Smooth muscle cell (in vitro differentiated cells): Measurements from ENCODE around the gene CCDC78. TPM values are rescaled to one million over a fixed set of nuclear protein-coding genes. Genes with fewer than 3 reads are reported as not detected.

Source experiments
- DNase-seq: peaks from one replicate; lab custom pipeline; 2025; ENCODE audit not compliant: unreplicated experiment; lab: John Stamatoyannopoulos, UW
- H2AFZ ChIP-seq: fragments of 200-600 bp; sonication (generic); 2 replicates; pipeline ENCODE4 v1.6.0; 2016; ENCODE audit warnings: antibody characterized with exemption, low read depth, mild to moderate bottlenecking
- H3F3A ChIP-seq: fragments of 200-600 bp; sonication (generic); 2 replicates; pipeline ENCODE4 v1.6.0; 2017; ENCODE audit warnings: antibody characterized with exemption, low read depth
- H3K27ac ChIP-seq: fragments of 200-600 bp; sonication (generic); 2 replicates; pipeline ENCODE4 v1.5.1; 2016; ENCODE audit warnings: low read depth, mild to moderate bottlenecking
- H3K27me3 ChIP-seq: fragments of 200-600 bp; sonication (generic); 2 replicates; pipeline ENCODE4 v1.6.1; 2016; ENCODE audit warnings: low read depth, mild to moderate bottlenecking
- H3K36me3 ChIP-seq: fragments of 200-600 bp; sonication (generic); 2 replicates; pipeline ENCODE4 v1.5.1; 2016; ENCODE audit warnings: low read depth
- H3K4me1 ChIP-seq: fragments of 200-600 bp; sonication (generic); 2 replicates; pipeline ENCODE4 v1.5.1; 2016; ENCODE audit warnings: low read depth
- H3K4me2 ChIP-seq: fragments of 200-600 bp; sonication (generic); 2 replicates; pipeline ENCODE4 v1.6.0; 2016; ENCODE audit warnings: mild to moderate bottlenecking
- H3K4me3 ChIP-seq: fragments of 200-600 bp; sonication (generic); 2 replicates; pipeline ENCODE4 v1.5.1; 2016; ENCODE audit warnings: mild to moderate bottlenecking
- H3K79me2 ChIP-seq: fragments of 200-600 bp; sonication (generic); 2 replicates; pipeline ENCODE4 v1.6.0; 2016; ENCODE audit warnings: low read depth, mild to moderate bottlenecking
- H3K9ac ChIP-seq: fragments of 200-600 bp; sonication (generic); 2 replicates; pipeline ENCODE4 v1.6.0; 2016; ENCODE audit warnings: low read depth
- H3K9me3 ChIP-seq: fragments of 200-600 bp; sonication (generic); replicated peaks from 2 replicates; pipeline ENCODE4 v1.5.1; 2016; ENCODE audit warnings: low read depth
- H4K20me1 ChIP-seq: fragments of 200-600 bp; sonication (generic); 2 replicates; pipeline ENCODE4 v1.6.0; 2016; ENCODE audit warnings: low read depth
- WGBS: methylation state at CpG from one replicate; pipeline ENCODE4 v1.1.7; 2016; ENCODE audit warnings: low lambda C conversion rate; 5-methylcytosine and 5-hydroxymethylcytosine counted together
- polyA plus RNA-seq: library from polyadenylated mRNA; unstranded; fragments of >200 nt; fragmentation: Nextera tagmentation; extraction: Ambion mirVana; gene quantifications from 2 replicates; pipeline ENCODE4 v1.2.1, GENCODE V29; 2016
- total RNA-seq: library from RNA; depleted of rRNA; stranded (reverse); fragments of >200 nt; gene quantifications from 2 replicates; pipeline ENCODE4 v1.2.3, GENCODE V29; 2014
- TF ChIP-seq, protein P1 (sequence below): fragments of 200-600 bp; sonication (generic); IDR thresholded peaks from 2 replicates; pipeline ENCODE4 v1.5.1; 2017; ENCODE audit warnings: borderline replicate concordance, mild to moderate bottlenecking, antibody characterized with exemption; ENCODE audit not compliant: insufficient read depth, poor library complexity, severe bottlenecking

Gene CCDC78
- total and polyA plus RNA-seq, 2 experiments from 2014 or later, result 2.8 to 3.4 TPM

DNA sequence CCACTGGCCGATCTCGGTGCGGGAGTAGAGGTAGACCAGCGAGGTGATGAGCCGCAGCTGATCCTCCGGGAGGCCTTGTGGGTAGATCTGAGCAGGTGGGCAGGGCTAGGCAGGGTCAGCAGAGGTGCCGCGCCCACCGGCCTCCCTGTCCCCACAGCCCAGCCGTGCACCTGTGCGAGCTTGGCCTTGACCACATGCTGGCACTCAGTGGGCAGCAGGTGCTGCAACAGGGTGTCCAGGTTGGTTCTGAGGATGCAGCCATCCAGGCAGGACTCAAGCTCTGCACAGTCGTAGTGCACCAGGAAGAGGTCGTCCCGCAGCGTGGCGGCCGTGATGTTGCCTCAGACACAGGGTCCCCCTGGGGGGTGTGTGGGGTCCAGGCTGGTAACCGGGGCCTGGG lies 46.7 kb upstream of the CCDC78 start:
- H3K9ac ChIP-seq, result no peak overlapping the region
- no peaks in the 10 kb centered on the region for H4K20me1 ChIP-seq
- no peaks in the 10 kb centered on the region for H3K79me2 ChIP-seq
- no peaks in the 10 kb centered on the region for H3K36me3 ChIP-seq
- H3F3A ChIP-seq, result no peaks in the 10 kb centered on the region
- TF ChIP-seq, protein P1, sequence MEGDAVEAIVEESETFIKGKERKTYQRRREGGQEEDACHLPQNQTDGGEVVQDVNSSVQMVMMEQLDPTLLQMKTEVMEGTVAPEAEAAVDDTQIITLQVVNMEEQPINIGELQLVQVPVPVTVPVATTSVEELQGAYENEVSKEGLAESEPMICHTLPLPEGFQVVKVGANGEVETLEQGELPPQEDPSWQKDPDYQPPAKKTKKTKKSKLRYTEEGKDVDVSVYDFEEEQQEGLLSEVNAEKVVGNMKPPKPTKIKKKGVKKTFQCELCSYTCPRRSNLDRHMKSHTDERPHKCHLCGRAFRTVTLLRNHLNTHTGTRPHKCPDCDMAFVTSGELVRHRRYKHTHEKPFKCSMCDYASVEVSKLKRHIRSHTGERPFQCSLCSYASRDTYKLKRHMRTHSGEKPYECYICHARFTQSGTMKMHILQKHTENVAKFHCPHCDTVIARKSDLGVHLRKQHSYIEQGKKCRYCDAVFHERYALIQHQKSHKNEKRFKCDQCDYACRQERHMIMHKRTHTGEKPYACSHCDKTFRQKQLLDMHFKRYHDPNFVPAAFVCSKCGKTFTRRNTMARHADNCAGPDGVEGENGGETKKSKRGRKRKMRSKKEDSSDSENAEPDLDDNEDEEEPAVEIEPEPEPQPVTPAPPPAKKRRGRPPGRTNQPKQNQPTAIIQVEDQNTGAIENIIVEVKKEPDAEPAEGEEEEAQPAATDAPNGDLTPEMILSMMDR, result no peak
- H3K4me2 ChIP-seq, result no peak overlapping the region
- H3K27me3 ChIP-seq, result no peaks in the 10 kb centered on the region
- H3K9me3 ChIP-seq, result no peaks in the 10 kb centered on the region
- no peaks in the 10 kb centered on the region for H3K4me1 ChIP-seq
- H3K4me3 ChIP-seq, result no peak overlapping the region
- DNase-seq, result no peak
- no peak overlapping the region for H2AFZ ChIP-seq
- WGBS, result 92% methylated on average over 18 of the region's 18 CpGs
- H3K27ac ChIP-seq, result no peak overlapping the region

DNA sequence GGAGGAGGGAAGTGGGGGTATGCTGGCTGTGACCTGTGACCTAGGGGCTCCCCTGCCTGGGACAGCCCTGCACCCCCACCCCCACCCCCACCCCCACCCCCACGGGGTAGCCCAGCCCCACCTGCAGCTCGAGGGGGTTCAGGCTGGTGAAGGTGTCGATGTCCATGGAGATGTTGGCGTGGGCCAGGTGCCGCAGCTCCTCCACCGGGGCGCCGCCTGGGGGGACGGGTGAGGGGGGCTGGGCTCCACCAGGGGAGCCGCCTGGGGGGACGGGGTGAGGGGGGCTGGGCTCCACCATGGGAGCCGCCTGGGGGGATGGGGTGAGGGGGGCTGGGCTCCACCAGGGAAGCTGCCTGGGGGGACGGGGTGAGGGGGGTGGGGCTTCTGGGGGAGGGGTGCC lies 44.2 kb upstream of the CCDC78 start:
- H3K4me2 ChIP-seq, result no peak overlapping the region

DNA sequence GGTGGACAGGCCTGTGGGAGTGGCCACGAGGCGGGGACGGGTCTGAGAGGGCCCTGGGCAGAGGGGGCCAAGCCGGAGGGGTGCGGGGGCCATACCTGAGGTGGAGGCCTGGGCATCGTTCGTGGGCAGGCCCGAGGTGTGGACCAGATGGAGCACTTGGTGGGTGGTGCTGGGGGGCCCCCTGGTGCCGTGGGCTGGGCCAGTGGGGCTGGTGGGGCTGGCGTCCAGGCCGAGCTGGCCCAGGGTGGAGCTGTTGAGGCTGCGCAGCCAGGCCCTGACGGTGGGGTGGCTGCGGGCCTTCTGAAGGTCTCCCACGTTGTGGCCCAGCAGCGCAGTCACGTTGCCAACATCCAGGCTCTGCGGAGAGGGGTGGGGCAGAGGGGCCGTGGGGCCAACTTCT lies 43.7 kb upstream of the CCDC78 start:
- Histone ChIP-seq H3K4me1 (no peaks in the 10 kb centered on the region), H3K9ac (no peak overlapping the region), H3K9me3 (no peaks in the 10 kb centered on the region), H3K36me3 (no peaks in the 10 kb centered on the region), H3K79me2 (no peaks in the 10 kb centered on the region), H3K27ac (no peak overlapping the region), H3K27me3 (no peaks in the 10 kb centered on the region), H3K4me3 (no peak overlapping the region), H3F3A (no peaks in the 10 kb centered on the region), H3K4me2 (no peak overlapping the region), H4K20me1 (no peaks in the 10 kb centered on the region), H2AFZ (no peak overlapping the region)
- 92% methylated on average over 10 of the region's 19 CpGs for WGBS
- no peak for DNase-seq
- TF ChIP-seq, protein P1, result no peak

More for the DNA sequence above, 44.2 kb upstream of the CCDC78 start:
- Histone ChIP-seq H3K27ac (no peak overlapping the region), H3K4me1 (no peaks in the 10 kb centered on the region), H3K36me3 (no peaks in the 10 kb centered on the region), H3K9ac (no peak overlapping the region), H3K79me2 (no peaks in the 10 kb centered on the region), H3K9me3 (no peaks in the 10 kb centered on the region), H3K4me3 (no peak overlapping the region), H3K27me3 (no peaks in the 10 kb centered on the region), H3F3A (no peaks in the 10 kb centered on the region), H2AFZ (no peak overlapping the region), H4K20me1 (no peaks in the 10 kb centered on the region)
- WGBS, result no CpG with 5 or more reads among the region's 13 CpGs
- TF ChIP-seq, protein P1, result no peak
- DNase-seq, result no peak

DNA sequence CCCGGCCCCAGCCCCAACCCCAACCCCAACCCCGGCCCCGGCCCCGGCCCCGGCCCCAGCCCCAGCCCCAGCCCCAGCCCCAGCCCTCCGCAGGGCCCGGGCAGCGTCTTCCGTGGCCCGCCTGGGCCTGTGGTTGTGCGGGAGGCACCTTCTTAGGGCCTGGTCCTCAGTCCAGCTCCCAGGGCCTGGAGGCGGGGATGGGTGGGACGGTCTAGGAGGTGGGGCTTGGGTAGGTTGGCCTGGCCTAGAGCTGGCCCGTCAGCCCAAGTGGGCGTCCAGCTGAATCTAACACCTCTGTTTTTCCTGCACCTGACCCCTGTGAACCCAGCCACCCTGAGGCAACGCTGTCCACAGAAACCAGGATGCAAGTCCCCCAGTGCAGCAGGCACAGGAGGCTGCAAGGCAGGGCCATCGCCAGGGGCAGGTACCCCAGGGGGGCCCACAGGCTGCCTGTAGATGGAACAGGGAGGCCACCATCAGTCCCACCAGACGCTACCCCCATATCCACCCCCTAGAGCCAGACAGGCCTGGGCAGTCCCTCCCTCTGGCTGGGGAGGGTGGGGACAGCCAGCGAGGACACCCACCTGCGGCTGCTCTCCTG lies 43.0 kb upstream of the CCDC78 start:
- TF ChIP-seq, protein P1, result no peak
- no peaks in the 10 kb centered on the region for H3K79me2 ChIP-seq
- H3K9ac ChIP-seq, result no peak overlapping the region
- H3K4me3 ChIP-seq, result no peak overlapping the region
- no peaks in the 10 kb centered on the region for H3K4me1 ChIP-seq
- H3K27ac ChIP-seq, result no peak overlapping the region
- H3K9me3 ChIP-seq, result no peaks in the 10 kb centered on the region
- no peaks in the 10 kb centered on the region for H3F3A ChIP-seq
- H3K27me3 ChIP-seq, result no peaks in the 10 kb centered on the region
- no peaks in the 10 kb centered on the region for H4K20me1 ChIP-seq
- no peak overlapping the region for H3K4me2 ChIP-seq
- DNase-seq, result no peak
- 85% methylated on average over 7 of the region's 20 CpGs for WGBS
- H2AFZ ChIP-seq, result no peak overlapping the region
- no peaks in the 10 kb centered on the region for H3K36me3 ChIP-seq
